Breast epithelium (tissue), 3 donors: ENCODE data around the gene PPP1R37.

Source experiments
- CTCF ChIP-seq, 3 donors: fragments of 450-650 bp; IDR thresholded peaks; one replicate each; pipeline ENCODE4 v1.5.1; 2016 to 2017; ENCODE audit warnings: antibody characterized with exemption in 3 of 3, mild to moderate bottlenecking in 3 of 3, moderate library complexity in 3 of 3
- POLR2A ChIP-seq: fragments of 450-650 bp; IDR thresholded peaks from one replicate; pipeline ENCODE4 v1.6.1; 2016; ENCODE audit warnings: antibody characterized with exemption, mild to moderate bottlenecking, moderate library complexity

DNA sequence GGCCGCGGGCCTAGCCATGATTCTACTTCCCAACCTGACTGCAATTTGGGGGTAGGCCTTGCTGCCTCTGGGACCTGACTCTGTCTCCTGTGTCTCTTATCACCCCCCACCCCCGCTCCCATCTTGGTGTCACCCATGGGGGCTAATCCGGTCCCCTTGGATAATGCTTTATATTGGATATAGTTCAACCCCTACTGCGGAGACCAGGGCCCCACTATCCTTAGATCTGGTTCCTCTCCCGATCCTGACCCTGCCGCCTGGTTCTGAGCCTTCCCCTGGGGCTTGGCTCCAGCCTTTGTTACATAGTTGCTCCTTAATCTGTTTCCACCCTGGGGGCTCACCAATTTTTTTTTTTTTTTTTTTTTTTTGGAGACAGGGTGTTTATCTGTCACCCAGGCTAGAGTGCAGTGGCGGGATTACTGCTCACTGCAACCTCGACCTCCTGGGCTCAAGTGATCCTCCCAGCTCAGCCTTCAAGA is 87.0 kb downstream of the PPP1R37 start:
- TF ChIP-seq POLR2A (no peak), CTCF (IDR thresholded peaks at IDR 0.05) (no peak)
